GM19438 (cell line): ENCODE results near the gene IER2.

Experiments
- ATAC-seq: cut with Tn5 transposase; IDR thresholded peaks from one replicate; pipeline ENCODE4 v1.9.1; 2021; ENCODE audit warnings: low read depth; ENCODE audit not compliant: unreplicated experiment

IER2 gene, protein sequence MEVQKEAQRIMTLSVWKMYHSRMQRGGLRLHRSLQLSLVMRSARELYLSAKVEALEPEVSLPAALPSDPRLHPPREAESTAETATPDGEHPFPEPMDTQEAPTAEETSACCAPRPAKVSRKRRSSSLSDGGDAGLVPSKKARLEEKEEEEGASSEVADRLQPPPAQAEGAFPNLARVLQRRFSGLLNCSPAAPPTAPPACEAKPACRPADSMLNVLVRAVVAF

DNA sequence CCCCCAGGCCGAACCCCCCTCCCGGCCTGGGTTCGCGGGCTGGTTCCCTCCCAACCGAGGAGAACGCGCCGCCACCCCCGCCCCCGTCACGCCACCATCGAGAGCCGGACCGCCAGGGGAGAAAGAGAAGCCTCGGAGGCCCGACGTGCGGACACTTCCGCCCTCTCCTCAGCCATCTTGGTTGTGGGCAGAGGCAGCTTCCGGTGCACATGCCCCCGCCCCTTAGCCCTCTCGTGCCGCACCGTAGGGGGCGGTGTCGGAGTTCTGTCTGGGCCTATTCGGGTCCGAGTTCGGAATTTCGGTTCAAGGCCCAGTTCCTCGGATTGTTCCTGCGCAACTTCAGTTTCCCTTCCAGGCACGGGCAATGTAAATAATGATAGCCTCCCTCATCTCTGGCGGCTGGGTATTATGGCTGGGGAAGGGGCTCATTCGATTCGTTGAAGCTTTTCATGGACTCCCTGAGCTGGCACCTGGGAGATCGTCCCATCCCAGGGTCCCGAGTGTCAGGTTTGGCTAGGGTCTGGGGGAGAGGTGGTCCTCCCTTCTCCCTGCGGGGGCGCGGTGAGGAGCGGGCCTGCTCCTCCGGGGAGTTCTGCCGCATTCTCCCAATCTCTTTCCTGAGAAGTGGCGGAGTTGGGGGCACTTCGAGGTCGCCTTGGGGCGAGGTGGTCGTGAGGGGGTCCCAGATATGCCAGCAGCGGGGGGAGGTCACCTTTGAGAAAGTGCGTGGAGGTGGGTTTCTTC lies at the start of gene IER2, which contains the start of gene STX10:
IER2 (plus strand) TSS at position 225 of the 744 bp plus-strand sequence. CDS start 2,776 bp downstream, outside the sequence.
STX10 (minus strand) TSS at position 189 of the 744 bp plus-strand sequence. CDS start 202 bp downstream, outside the sequence.
- no peak for ATAC-seq

DNA sequence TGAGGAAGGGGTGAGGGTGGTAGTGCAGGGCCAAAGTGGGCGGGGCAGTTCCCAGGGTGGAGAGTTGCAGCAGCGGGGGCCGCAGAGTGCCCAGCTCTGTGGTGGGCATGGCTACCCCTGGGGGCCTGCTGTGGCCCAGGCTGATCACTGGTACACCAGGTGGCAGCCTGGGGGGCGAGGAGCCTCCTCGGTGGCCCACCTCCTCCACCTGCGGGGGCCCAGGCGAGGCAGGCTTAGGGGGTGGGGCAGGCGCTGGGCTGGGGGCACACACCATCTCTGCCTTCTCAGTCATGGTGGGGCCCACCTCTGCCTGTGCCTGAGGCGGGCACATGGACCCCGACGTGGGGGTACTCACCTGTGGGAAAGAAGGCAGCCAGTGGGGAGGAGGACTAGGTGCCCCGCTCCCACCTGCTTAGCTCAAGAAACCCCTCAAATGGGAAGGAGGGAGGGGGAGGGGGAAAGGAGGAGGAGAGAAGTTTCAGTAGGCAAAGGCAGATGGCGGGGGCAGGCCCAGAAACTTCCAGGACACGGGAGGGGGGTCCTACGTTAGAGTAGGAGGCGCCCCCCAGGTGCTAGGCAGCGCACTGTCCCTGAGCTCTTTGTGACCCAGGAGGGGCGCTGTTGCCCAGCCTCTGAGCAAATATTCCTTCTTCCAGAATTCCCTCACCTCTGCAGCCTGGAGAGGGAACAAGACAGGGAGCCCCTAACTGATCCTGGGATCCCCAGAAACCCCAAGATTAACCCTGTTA lies 49.2 kb upstream of the IER2 start:
- ATAC-seq, result no peak

DNA sequence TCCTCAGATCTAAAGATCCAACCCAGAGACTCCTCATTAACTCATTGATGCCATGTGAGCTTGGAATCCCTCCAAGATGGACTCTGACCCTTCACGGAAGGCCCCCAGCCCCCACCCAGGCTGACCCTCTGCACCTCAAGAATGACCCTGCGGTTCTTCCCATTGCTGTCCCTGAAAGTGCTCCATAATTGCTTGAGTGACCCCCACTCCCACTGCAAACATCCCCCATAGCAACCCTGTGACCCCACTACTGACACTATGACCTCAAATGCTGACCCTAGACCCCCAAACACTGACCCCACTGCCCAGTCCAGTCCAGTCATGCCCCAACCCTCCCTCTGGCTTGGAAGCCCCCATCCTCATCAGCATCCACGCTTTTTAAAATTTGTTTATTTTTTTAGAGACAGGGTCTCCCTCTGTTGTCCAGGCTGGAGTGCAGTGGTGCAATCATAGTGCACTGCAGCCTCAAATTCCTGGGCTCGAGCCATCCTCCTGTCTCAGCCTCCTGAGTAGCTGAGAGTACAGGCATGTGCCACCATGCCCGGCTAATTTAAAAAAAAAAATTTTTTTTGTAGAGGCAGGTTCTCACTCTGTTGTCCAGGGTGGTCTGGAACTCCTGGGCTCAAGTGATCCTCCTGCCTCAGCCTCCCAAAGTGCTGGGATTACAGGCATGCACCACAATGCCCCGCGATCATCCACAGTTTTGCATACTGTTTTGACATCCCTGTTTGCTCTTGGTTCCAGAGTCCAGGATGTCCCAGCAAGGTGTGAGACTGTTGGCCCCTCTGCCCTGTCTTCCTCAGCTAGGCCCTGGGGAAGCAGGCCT lies 48.4 kb upstream of the IER2 start:
- ATAC-seq, result no peak

DNA sequence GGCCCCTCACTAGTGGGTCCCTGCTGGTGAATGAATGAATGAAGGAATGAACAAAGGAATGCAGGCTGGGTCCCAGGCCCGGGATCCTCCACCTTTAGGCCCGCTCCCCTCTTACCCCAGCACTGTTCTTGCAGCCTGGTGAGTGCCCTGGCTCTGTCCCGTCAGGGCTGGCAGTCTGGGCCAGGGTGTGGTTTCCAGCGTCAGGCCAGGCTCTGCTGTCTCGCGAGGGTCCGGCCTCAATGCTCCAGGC lies 47.9 kb upstream of the IER2 start:
- no peak for ATAC-seq

- no peak for ATAC-seq
Observed at GRCh38 chr19:13102666-13103580, 47.3 kb upstream of the IER2 start, which contains the start of gene LYL1. LYL1 (minus strand) TSS chr19:13102858; CDS start chr19:13101171, 1,687 bp downstream.

DNA sequence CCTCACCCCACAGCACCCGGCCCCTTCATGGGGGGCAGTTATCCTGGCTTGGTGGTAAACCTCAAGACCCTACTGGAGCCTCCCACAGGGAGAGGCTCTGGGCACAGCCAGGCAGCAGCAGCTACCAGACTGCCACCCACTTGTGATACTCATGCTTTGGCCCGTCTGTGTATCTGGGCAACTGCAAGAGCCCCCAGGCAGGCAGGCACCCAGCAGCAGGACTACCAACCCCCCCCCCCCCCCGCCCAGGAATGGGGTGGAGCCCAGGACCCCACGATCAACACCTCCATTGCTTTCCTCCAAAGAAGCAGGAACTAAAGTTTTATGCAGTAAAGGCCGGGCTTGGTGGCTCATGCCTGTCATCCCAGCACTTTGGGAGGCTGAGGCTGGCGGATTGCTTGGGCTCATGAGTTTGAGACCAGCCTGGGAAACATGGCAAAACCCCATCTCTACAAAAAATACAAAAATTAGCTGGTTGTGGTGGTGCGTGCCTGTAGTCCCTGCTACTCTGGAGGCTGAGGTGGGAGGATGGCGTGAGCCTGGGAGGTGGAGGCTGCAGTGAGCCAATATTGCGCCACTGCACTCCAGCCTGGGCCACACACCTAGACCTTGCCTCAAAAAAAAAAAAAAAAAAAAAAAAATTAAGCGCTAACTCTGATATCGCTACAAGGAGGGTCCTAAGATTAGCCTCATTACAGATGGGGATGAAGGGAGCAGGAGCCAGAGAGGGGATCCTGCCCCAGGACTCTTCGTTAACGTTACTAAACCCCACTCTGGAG lies 46.4 kb upstream of the IER2 start:
- ATAC-seq, result no peak

DNA sequence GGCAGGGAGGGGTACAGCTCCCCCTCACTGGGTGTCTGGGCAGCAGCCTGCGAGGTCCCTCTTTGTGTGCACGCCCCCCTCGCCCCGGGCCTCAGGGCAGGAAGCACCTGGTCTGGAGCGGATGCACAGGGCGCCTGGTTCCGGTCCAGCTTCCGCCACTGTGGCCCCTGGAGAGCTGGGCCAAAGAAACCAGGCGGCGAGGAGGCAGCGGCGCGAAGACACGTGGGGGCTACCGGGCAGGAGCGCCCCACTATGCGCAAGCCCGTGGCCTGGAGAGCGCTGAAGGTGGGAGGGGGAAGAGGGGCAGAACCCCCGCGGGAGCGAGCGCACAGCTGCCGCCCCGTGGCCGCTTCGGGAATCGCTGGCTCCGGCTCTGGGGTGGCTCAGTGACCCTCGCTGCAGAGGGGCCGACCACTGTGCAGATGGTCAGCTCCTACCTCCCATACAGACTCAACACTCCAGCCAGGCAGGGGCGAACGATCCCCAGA lies 45.8 kb upstream of the IER2 start:
- peak; percentile 42 for ATAC-seq

DNA sequence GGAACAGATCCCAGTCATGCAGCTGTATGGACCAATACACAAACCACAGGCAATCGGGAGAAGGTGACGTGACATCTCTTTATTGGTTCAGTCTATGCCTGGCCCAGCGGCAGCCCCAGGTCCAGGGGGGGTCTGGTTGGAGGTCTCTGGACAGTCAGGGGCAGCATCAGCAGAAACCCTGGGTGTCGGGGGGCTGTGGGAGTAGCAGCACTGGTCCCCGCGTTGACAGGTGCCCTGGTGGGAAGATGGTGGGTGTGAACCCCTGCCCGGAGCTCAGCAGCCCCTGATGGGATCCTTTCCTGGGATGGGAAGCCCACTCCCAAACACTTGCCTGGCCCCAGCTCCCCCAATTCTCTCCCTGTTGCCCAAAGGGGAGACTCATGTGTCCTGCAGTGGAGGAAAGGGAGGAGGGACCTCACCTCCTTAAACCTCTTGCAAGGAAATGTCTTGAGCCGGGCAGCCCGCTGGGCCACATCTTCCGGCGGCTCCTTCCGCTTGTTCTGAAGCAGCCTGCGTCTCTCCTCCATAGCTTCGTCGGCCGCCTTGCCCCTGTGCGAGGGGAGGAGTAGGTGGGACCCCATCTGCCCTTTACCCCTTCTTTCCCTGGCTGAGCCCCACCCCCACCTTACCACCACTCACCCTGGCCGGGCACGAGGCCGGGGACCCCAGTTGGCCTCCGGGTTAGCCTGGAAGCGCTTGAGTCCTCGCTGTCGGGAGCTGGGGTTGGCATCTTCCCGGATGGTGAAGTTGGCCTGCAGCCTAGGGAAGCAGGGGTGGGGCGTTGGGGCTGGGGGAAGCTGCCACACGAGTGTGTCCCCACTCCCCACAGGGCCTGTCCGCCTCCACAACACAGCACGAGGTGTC lies 45.1 kb upstream of the IER2 start:
- no peak for ATAC-seq

DNA sequence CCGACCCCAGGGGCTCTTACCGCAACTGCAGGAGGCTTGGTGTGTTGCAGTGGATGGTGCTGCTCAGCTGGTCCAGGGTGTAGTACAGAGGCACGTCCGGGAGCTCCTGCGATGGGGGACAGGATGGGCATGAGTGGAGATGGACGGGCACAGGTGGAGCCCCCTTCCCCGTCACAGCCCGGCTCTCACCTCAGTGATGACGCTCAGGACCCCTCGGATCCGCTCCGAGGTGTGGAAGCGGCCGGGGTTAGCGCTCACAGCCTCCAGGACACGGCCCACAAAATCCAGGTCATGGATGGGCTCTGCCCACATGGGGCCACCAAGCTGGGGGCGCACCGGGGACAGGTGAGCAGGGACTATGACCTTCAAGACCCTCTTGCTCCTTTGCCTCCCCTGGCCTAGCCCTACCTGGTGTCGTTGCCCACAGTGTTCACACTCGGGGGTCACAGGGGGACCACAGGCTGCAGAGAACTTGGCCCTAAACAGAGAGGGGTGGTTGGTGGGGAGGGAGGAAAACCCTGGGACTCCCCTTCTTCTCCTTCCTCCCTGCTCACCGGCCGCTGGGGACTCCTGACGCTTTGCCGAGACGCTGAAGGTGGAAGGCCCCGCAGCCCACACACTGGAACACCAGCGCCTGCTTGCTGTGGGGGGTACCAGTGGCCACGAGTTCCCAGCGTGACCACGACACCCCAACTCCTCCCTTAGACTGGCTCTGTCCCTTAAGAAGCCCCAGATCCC lies 40.7 kb upstream of the IER2 start:
- ATAC-seq, result no peak

GRCh38 chr19:13110099-13110610 lies 40.1 kb upstream of the IER2 start:
- no peak for ATAC-seq

- no peak for ATAC-seq
Observed at GRCh38 chr19:13112555-13112954, 37.7 kb upstream of the IER2 start.

DNA sequence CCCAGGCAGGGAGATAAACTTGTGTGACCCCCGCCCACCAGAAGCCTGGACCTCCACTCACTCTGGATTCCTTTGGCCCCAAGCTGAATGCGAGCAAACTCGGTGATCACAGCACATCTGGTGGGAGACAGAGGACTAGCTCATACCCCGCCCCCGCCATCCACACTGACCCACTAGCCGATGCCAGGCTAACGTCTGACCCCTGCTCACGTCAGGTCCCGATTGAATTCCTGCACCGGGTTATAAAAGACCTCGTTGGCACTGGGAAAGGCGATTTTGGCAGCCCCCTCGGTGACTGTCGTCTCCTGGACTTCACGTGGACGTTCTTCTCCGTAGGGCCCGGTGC lies 34.3 kb upstream of the IER2 start:
- no peak for ATAC-seq

GRCh38 chr19:13116282-13117175 lies 33.7 kb upstream of the IER2 start, which contains the start of gene TRMT1:
TRMT1 (minus strand) TSS chr19:13116740; CDS start chr19:13116399, 341 bp downstream.
- peak; percentile 44 for ATAC-seq

- ATAC-seq, result no peak
Observed at GRCh38 chr19:13117176-13117771, 32.9 kb upstream of the IER2 start.

DNA sequence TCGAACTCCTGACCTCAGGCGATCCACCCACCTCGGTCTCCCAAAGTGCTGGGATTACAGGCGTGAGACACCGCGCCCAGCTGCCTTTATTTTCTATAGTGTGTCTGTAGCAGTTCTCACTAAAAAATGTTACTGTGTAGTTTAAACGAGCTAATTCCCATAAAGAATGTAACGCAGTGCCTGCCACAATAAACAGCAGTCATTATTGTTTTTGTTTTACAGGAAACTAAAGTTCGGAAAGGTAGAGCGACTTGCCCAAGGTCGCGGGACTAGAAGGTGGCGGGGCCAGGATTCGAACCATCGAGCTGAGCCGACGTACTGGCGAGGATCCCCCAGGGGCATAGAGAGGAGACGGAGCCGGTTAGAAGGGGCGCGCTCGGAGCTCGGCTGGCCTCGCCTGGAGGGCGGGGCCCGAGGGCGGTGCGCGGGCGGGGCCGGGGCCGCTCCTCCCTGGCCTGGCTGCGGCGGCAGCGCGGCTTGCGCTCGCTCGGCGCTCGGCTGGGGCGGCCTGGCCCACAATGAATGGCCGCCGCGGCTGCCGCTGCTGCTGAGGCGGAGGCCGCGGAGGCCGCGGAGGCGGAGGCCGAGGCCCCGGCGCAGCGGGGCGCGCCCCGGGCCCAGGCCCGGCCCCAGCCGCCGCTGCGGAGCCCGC lies 32.3 kb upstream of the IER2 start, which contains the start of gene NACC1:
NACC1 (plus strand) TSS at position 493 of the 652 bp plus-strand sequence. CDS start 16,944 bp downstream, outside the sequence.
- peak; percentile 65 for ATAC-seq
